Hepatocyte (in vitro differentiated cells): ENCODE results near the gene RIPK4. TPM values are rescaled to one million over a fixed set of nuclear protein-coding genes. Genes with fewer than 3 reads are reported as not detected.
A peak's percentile ranks its signal among the peaks of the same experiment; 100 is the strongest.
"Not testable (repeated sequence)": the region's sequence is repeated elsewhere in the genome, so short reads cannot be mapped to it uniquely, and the experiment has no call there.

ENCODE experiments used
- DNase-seq: peaks from one replicate; pipeline ENCODE4 v3.0.0-alpha.2; 2016; ENCODE audit warnings: low spot score
- H2AFZ ChIP-seq: fragments of 200-600 bp; sonication (generic); 2 replicates; pipeline ENCODE4 v1.6.0; 2016; ENCODE audit warnings: antibody characterized with exemption, mild to moderate bottlenecking
- H3K27ac ChIP-seq: fragments of 200-600 bp; sonication (generic); 2 replicates; pipeline ENCODE4 v1.5.1; 2016; ENCODE audit warnings: mild to moderate bottlenecking
- H3K27me3 ChIP-seq: fragments of 200-600 bp; sonication (generic); 2 replicates; pipeline ENCODE4 v1.6.1; 2016
- H3K36me3 ChIP-seq: fragments of 200-600 bp; sonication (generic); replicated peaks from 2 replicates; pipeline ENCODE4 v1.5.1; 2016; ENCODE audit warnings: low read depth; ENCODE audit not compliant: insufficient read depth
- H3K4me1 ChIP-seq: fragments of 200-600 bp; sonication (generic); 2 replicates; pipeline ENCODE4 v1.5.1; 2016; ENCODE audit warnings: mild to moderate bottlenecking, moderate library complexity; ENCODE audit not compliant: insufficient read depth
- H3K4me2 ChIP-seq: fragments of 200-600 bp; sonication (generic); 2 replicates; pipeline ENCODE4 v1.6.0; 2016
- H3K4me3 ChIP-seq: fragments of 200-600 bp; sonication (generic); 2 replicates; pipeline ENCODE4 v1.5.1; 2016; ENCODE audit warnings: mild to moderate bottlenecking
- H3K79me2 ChIP-seq: fragments of 200-600 bp; sonication (generic); 2 replicates; pipeline ENCODE4 v1.6.0; 2017; ENCODE audit warnings: mild to moderate bottlenecking
- H3K9me2 ChIP-seq: fragments of 200-600 bp; sonication (generic); replicated peaks from 2 replicates; pipeline ENCODE4 v1.6.0; 2017; ENCODE audit warnings: mild to moderate bottlenecking; ENCODE audit not compliant: insufficient read depth
- H3K9me3 ChIP-seq: fragments of 200-600 bp; sonication (generic); 2 replicates; pipeline ENCODE4 v1.5.1; 2016; ENCODE audit warnings: low read depth, mild to moderate bottlenecking
- H4K20me1 ChIP-seq: fragments of 200-600 bp; sonication (generic); 2 replicates; pipeline ENCODE4 v1.6.0; 2016; ENCODE audit warnings: mild to moderate bottlenecking; ENCODE audit not compliant: insufficient read depth, poor library complexity, severe bottlenecking
- EZH2 ChIP-seq: fragments of 200-600 bp; sonication (generic); IDR thresholded peaks from 2 replicates; pipeline ENCODE4 v1.6.1; 2016; ENCODE audit warnings: antibody characterized with exemption, mild to moderate bottlenecking, borderline replicate concordance
- EZH2phosphoT487 ChIP-seq: fragments of 200-600 bp; sonication (generic); IDR thresholded peaks from one replicate; pipeline ENCODE4 v1.6.1; 2018; ENCODE audit warnings: antibody characterized with exemption, mild to moderate bottlenecking, low read depth, moderate library complexity; ENCODE audit not compliant: unreplicated experiment, severe bottlenecking
- WGBS: methylation state at CpG from one replicate; pipeline ENCODE4 v1.1.6; 2016; ENCODE audit warnings: low lambda C conversion rate; ENCODE audit errors: missing lambda C conversion rate; 5-methylcytosine and 5-hydroxymethylcytosine counted together
- polyA plus RNA-seq: library from polyadenylated mRNA; unstranded; fragments of >200 nt; fragmentation: Nextera tagmentation; extraction: Ambion mirVana; gene quantifications from 2 replicates; pipeline ENCODE4 v1.2.1, GENCODE V29; 2016
- total RNA-seq: library from RNA; depleted of rRNA; stranded (reverse); fragments of >200 nt; gene quantifications from 2 replicates; pipeline ENCODE4 v1.2.3, GENCODE V29; 2014
- TF ChIP-seq, protein P1 (sequence below): fragments of 200-600 bp; sonication (generic); IDR thresholded peaks from 2 replicates; pipeline ENCODE4 v1.5.1; 2016; ENCODE audit warnings: antibody characterized with exemption, mild to moderate bottlenecking; ENCODE audit not compliant: poor library complexity

RIPK4 gene
- total and polyA plus RNA-seq, 2 experiments from 2014 or later: 28.1 to 32.8 TPM

GRCh38 chr21:41701749-41702148 is 65.1 kb downstream of the RIPK4 start:
- Histone ChIP-seq H3K79me2 (no peaks in the 10 kb centered on the region), H3K4me2 (no peak overlapping the region), H3K27me3 (no peaks in the 10 kb centered on the region), H4K20me1 (no peaks in the 10 kb centered on the region), H3K9me3 (no peaks in the 10 kb centered on the region), H3K9me2 (no peaks in the 10 kb centered on the region), H3K4me3 (no peak overlapping the region), H3K36me3 (no peaks in the 10 kb centered on the region), H2AFZ (no peak overlapping the region), H3K27ac (no peak overlapping the region), H3K4me1 (peaks cover 27% of the 10 kb centered on the region)
- 90% methylated on average over 10 of the region's 10 CpGs for WGBS
- TF ChIP-seq EZH2 (no peak), EZH2phosphoT487 (no peak)
- TF ChIP-seq, protein P1, sequence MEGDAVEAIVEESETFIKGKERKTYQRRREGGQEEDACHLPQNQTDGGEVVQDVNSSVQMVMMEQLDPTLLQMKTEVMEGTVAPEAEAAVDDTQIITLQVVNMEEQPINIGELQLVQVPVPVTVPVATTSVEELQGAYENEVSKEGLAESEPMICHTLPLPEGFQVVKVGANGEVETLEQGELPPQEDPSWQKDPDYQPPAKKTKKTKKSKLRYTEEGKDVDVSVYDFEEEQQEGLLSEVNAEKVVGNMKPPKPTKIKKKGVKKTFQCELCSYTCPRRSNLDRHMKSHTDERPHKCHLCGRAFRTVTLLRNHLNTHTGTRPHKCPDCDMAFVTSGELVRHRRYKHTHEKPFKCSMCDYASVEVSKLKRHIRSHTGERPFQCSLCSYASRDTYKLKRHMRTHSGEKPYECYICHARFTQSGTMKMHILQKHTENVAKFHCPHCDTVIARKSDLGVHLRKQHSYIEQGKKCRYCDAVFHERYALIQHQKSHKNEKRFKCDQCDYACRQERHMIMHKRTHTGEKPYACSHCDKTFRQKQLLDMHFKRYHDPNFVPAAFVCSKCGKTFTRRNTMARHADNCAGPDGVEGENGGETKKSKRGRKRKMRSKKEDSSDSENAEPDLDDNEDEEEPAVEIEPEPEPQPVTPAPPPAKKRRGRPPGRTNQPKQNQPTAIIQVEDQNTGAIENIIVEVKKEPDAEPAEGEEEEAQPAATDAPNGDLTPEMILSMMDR: no peak
- DNase-seq: peak; percentile 4

GRCh38 chr21:41699311-41699710 is 67.5 kb downstream of the RIPK4 start:
- Histone ChIP-seq H3K27me3 (no peaks in the 10 kb centered on the region), H3K9me2 (no peaks in the 10 kb centered on the region), H4K20me1 (no peaks in the 10 kb centered on the region), H3K79me2 (no peaks in the 10 kb centered on the region), H3K4me2 (no peak overlapping the region), H3K27ac (no peak overlapping the region), H3K36me3 (no peaks in the 10 kb centered on the region), H2AFZ (no peak overlapping the region), H3K4me3 (no peak overlapping the region), H3K4me1 (peaks cover 6% of the 10 kb centered on the region), H3K9me3 (no peaks in the 10 kb centered on the region)
- no peak for DNase-seq
- TF ChIP-seq EZH2phosphoT487 (no peak), EZH2 (no peak)
- TF ChIP-seq, protein P1: no peak
- 91% methylated on average over 10 of the region's 10 CpGs for WGBS

DNA sequence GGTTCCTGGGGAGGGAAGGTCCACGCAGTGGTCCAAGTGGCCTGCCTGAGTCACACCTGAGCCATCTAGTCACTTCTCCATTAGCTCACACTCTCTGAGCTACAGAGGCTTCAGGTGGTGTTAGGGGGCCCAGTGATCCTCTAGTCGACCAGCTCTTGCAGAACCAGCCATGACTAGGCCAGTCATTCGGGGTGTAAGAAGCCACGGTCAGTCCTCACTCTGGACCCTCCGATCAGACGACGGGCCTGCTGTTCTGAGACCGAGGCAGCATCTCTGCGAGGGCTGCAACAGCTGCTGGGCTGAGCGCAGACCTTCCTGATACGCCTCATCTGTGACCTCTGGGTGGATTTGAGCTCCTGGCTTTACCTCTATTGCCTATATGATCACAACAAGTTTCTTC is 68.8 kb downstream of the RIPK4 start:
- no peak for DNase-seq
- Histone ChIP-seq H4K20me1 (no peaks in the 10 kb centered on the region), H3K4me2 (no peak overlapping the region), H3K9me3 (no peaks in the 10 kb centered on the region), H3K79me2 (no peaks in the 10 kb centered on the region), H3K9me2 (no peaks in the 10 kb centered on the region), H3K4me1 (no peaks in the 10 kb centered on the region), H2AFZ (no peak overlapping the region), H3K27me3 (no peaks in the 10 kb centered on the region), H3K36me3 (no peaks in the 10 kb centered on the region), H3K27ac (no peak overlapping the region), H3K4me3 (no peak overlapping the region)
- WGBS: 97% methylated on average over 11 of the region's 11 CpGs
- TF ChIP-seq, protein P1: no peak
- TF ChIP-seq EZH2phosphoT487 (no peak), EZH2 (no peak)

GRCh38 chr21:41695513-41695912 is 71.3 kb downstream of the RIPK4 start:
- Histone ChIP-seq H3K36me3 (no peaks in the 10 kb centered on the region), H3K4me2 (no peak overlapping the region), H3K9me3 (no peaks in the 10 kb centered on the region), H3K79me2 (no peaks in the 10 kb centered on the region), H3K27me3 (no peaks in the 10 kb centered on the region), H3K27ac (no peak overlapping the region), H4K20me1 (no peaks in the 10 kb centered on the region), H3K4me1 (no peaks in the 10 kb centered on the region), H2AFZ (no peak overlapping the region), H3K9me2 (no peaks in the 10 kb centered on the region), H3K4me3 (no peak overlapping the region)
- 72% methylated on average over 2 of the region's 2 CpGs for WGBS
- no peak for DNase-seq
- no peak for TF ChIP-seq EZH2phosphoT487
- no peak for TF ChIP-seq EZH2
- TF ChIP-seq, protein P1: no peak

DNA sequence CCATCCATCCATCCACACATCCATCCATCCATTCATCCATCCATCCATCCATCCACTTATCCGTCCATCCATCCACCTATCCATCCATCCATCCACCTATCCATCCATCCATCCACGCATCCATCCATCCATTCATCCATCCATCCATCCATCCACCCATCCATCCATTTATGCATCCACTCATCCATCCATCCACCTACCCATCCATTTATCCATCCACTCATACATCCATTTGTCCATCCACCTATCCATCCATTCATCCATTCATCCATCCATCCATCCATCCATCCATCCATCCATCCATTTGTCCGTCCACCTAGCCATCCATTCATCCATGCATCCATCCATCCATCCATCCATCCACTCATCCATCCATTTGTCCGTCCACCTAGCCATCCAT is 72.8 kb downstream of the RIPK4 start:
- not testable (repeated sequence) for H3K4me1 ChIP-seq, H3K27me3 ChIP-seq, H3K36me3 ChIP-seq, H3K9me2 ChIP-seq, H4K20me1 ChIP-seq, H3K9me3 ChIP-seq, H3K4me2 ChIP-seq, DNase-seq, H3K79me2 ChIP-seq, H2AFZ ChIP-seq, H3K4me3 ChIP-seq, H3K27ac ChIP-seq
- WGBS: 95% methylated on average over 4 of the region's 4 CpGs
